Measurements from ENCODE around the gene ZEB2. TPM values are rescaled to one million over a fixed set of nuclear protein-coding genes. Genes with fewer than 3 reads are reported as not detected.

Gene ZEB2
- total RNA-seq, 4 donors from 2014 or later, result 35.9 to 177 (median 120) TPM

- Histone ChIP-seq H3K4me3 (peak overlapping the region; percentile 49 to 74), H3K27me3 (peaks cover 0 to 17% of the 10 kb centered on the region in 2 donors), H3K36me3 (no peaks in the 10 kb centered on the region), H3K9me3 (no peaks in the 10 kb centered on the region), H3K27ac (peak overlapping the region; percentile 95 to 97), H3K4me1 (no peaks in the 10 kb centered on the region)
- TF ChIP-seq POLR2A (IDR thresholded peaks at IDR 0.05), result no peak
- TF ChIP-seq CTCF (IDR thresholded peaks at IDR 0.05), result no peak
- no peak for DNase-seq
- intact Hi-C loops (cut with DNase I; ENCODE audit: low total_unique reads), result no loop called here
Observed at GRCh38 chr2:144515099-144515695, 4.7 kb downstream of the ZEB2 start.

- TF ChIP-seq CTCF (IDR thresholded peaks at IDR 0.05) (no peak), POLR2A (IDR thresholded peaks at IDR 0.05) (no peak)
- H3K4me1 ChIP-seq, result no peaks in the 10 kb centered on the region
- no peaks in the 10 kb centered on the region for H3K9me3 ChIP-seq
- H3K36me3 ChIP-seq, result no peaks in the 10 kb centered on the region
- H3K27me3 ChIP-seq, result peaks cover 0 to 16% of the 10 kb centered on the region in 2 donors
- peak overlapping the region; percentile 95 to 97 for H3K27ac ChIP-seq
- H3K4me3 ChIP-seq, result peak overlapping the region; percentile 49 to 74
- no peak for DNase-seq
- intact Hi-C loops (cut with DNase I; ENCODE audit: low total_unique reads), result no loop called here
Observed at GRCh38 chr2:144514616-144515091, 5.3 kb downstream of the ZEB2 start.

GRCh38 chr2:144513388-144514101 lies 6.4 kb downstream of the ZEB2 start:
- TF ChIP-seq CTCF (IDR thresholded peaks at IDR 0.05), result no peak
- TF ChIP-seq POLR2A (IDR thresholded peaks at IDR 0.05), result peak in 1 of 2 donors; percentile 8
- H3K4me1 ChIP-seq, result no peaks in the 10 kb centered on the region
- H3K4me3 ChIP-seq, result peak overlapping the region; percentile 49 to 74
- peak overlapping the region; percentile 95 to 97 for H3K27ac ChIP-seq
- peaks cover 0 to 5% of the 10 kb centered on the region in 2 donors for H3K27me3 ChIP-seq
- intact Hi-C loops (cut with DNase I; ENCODE audit: low total_unique reads), result no loop called here
- no peaks in the 10 kb centered on the region for H3K9me3 ChIP-seq
- DNase-seq, result no peak
- no peaks in the 10 kb centered on the region for H3K36me3 ChIP-seq

DNA sequence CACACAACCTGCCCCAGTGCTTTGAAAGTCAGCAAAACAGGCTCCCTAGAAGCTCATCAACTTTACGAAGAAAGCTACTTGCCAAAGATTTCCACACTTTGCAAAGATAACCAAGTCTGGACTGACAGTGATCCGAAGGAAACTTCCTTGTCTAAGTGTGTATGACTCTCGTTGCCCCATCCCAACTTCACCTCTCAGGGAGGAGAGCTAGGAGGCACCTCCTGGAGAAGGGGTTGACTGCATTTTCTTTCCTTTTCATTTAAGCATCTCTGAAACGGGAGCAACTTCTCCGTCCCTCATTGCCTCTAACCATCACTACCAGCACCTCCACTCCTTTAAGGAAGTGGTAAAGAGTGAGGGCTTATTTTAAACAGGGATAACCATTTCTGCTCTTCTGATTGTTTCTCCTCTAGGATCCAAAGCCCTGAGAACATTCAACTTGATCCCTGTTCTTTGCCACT lies 7.0 kb downstream of the ZEB2 start:
- no peaks in the 10 kb centered on the region for H3K9me3 ChIP-seq
- intact Hi-C loops (cut with DNase I; ENCODE audit: low total_unique reads), result no loop called here
- no peaks in the 10 kb centered on the region for H3K27me3 ChIP-seq
- no peaks in the 10 kb centered on the region for H3K4me1 ChIP-seq
- H3K27ac ChIP-seq, result peak overlapping the region; percentile 95 to 97
- no peaks in the 10 kb centered on the region for H3K36me3 ChIP-seq
- H3K4me3 ChIP-seq, result peak overlapping the region; percentile 2 to 74
- TF ChIP-seq POLR2A (IDR thresholded peaks at IDR 0.05) (no peak), CTCF (IDR thresholded peaks at IDR 0.05) (no peak)
- DNase-seq, result no peak

DNA sequence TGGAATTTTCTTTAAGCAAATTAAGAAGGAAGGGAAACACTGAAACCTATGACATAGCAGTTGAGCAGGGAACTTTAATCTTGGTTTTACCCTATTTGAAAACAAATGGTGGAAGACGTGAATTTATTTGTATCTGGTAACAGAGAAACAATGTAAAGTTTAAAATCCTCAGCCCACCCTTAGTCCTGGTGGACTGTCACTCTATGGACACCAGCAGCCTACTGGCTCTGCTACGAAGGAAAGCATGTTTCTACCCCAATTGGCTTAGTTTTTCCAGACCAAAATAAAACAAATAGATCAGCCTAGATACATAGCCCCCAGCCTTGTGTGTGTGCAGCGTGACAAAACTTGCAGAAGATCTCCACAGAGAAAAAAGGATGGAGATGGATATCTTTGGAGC lies 7.4 kb downstream of the ZEB2 start:
- H3K27me3 ChIP-seq, result no peaks in the 10 kb centered on the region
- H3K27ac ChIP-seq, result peak overlapping the region; percentile 95 to 97
- no peaks in the 10 kb centered on the region for H3K4me1 ChIP-seq
- no peak for DNase-seq
- H3K4me3 ChIP-seq, result peak overlapping the region in 1 of 2 donors; percentile 74
- TF ChIP-seq POLR2A (IDR thresholded peaks at IDR 0.05) (no peak), CTCF (IDR thresholded peaks at IDR 0.05) (no peak)
- intact Hi-C loops (cut with DNase I; ENCODE audit: low total_unique reads), result no loop called here
- no peaks in the 10 kb centered on the region for H3K36me3 ChIP-seq
- H3K9me3 ChIP-seq, result no peaks in the 10 kb centered on the region

Measured in uterus (tissue), 4 donors.